Activated CD8-positive, alpha-beta T cell treated with anti-CD3 and anti-CD28 coated beads for 36 hours (primary cell): ENCODE results near the gene IL3RA. TPM values are rescaled to one million over a fixed set of nuclear protein-coding genes. Genes with fewer than 3 reads are reported as not detected.
A peak's percentile ranks its signal among the peaks of the same experiment; 100 is the strongest.
"Not testable (repeated sequence)": the region's sequence is repeated elsewhere in the genome, so short reads cannot be mapped to it uniquely, and the experiment has no call there.

Experiments
- ATAC-seq: fragments of 200-7000 bp; cut with Tn5 transposase; one replicate; pipeline ENCODE4 v1.10.0; 2021; ENCODE audit warnings: mild to moderate bottlenecking, moderate library complexity
- CTCF ChIA-PET: fragments of 350-600 bp; sonication (Branson Sonifier 250); formaldehyde crosslinking; loops from one replicate; lab custom pipeline; 2021; ENCODE audit warnings: antibody characterized with exemption; lab: Charles Lee
- POLR2A ChIA-PET: fragments of 350-600 bp; sonication (Branson Sonifier 250); formaldehyde crosslinking; loops from one replicate; lab custom pipeline; 2021; ENCODE audit warnings: antibody characterized with exemption; lab: Charles Lee
- DNase-seq: peaks from one replicate; pipeline ENCODE4 v3.0.0-alpha.2; 2020
- H3K27ac Mint-ChIP-seq: one replicate; pipeline ENCODE4 v1.8.0; 2021; ENCODE audit warnings: mild to moderate bottlenecking, mixed read lengths
- H3K27me3 Mint-ChIP-seq: one replicate; pipeline ENCODE4 v1.8.0; 2021; ENCODE audit warnings: mixed read lengths
- H3K36me3 Mint-ChIP-seq: one replicate; pipeline ENCODE4 v1.8.0; 2021; ENCODE audit warnings: low read depth, mixed read lengths
- H3K4me1 Mint-ChIP-seq: one replicate; pipeline ENCODE4 v1.8.0; 2021; ENCODE audit warnings: low read depth, mixed read lengths
- H3K4me3 Mint-ChIP-seq: one replicate; pipeline ENCODE4 v1.8.0; 2021; ENCODE audit warnings: mild to moderate bottlenecking, moderate library complexity, mixed read lengths
- H3K9me3 Mint-ChIP-seq: one replicate; pipeline ENCODE4 v1.8.0; 2021; ENCODE audit warnings: mixed read lengths
- intact Hi-C: fragments of 100-400 bp; cut with micrococcal nuclease; formaldehyde crosslinking; loops from one replicate; pipeline ENCODE4 v1.10.0; 2022
- total RNA-seq, 2 experiments: library from RNA; stranded (reverse); gene quantifications; one replicate each; pipeline ENCODE4 v1.2.3, GENCODE V29; 2021
- TF ChIP-seq, protein P1 (sequence below): fragments of 200-600 bp; IDR thresholded peaks from one replicate; pipeline ENCODE4 v1.8.0; 2022; ENCODE audit warnings: antibody characterized with exemption, mild to moderate bottlenecking

IL3RA gene
- total RNA-seq, 2 experiments from 2014 or later: not detected

DNA sequence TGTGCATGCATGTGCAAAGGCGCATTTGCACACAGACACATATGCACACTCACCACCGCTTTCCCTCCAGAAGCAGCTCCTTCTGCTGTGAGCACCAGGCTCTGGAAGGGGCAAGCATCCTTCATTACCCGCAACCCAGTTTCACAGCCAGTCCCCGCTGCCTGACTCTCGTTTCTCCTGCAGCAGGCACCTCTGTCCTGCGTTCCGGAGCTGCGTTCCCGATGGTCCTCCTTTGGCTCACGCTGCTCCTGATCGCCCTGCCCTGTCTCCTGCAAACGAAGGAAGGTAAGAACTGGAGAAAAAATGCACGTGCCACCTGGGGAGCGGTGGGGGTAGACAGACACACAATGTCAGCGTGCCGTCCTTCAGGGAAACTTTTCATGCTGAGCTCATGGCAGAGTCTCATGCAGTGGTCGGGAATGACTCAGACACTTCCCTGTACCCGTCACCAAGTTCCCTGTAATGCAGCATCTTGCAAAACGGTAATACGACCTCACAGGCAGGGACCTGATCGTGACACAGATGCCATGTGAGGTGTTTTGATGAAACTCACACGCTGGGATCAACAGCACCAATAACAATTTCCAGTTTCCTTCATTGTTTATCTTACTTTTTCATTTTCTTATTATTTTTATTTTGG, 5.1 kb downstream of the IL3RA start:
- Mint-ChIP-seq H3K36me3 (no peaks in the 10 kb centered on the region), H3K27ac (no peak overlapping the region), H3K4me1 (peaks cover 8% of the 10 kb centered on the region), H3K27me3 (peaks cover 8% of the 10 kb centered on the region), H3K4me3 (no peak overlapping the region), H3K9me3 (no peaks in the 10 kb centered on the region)
- no peak for DNase-seq
- CTCF ChIA-PET: no interaction called here
- TF ChIP-seq, protein P1, sequence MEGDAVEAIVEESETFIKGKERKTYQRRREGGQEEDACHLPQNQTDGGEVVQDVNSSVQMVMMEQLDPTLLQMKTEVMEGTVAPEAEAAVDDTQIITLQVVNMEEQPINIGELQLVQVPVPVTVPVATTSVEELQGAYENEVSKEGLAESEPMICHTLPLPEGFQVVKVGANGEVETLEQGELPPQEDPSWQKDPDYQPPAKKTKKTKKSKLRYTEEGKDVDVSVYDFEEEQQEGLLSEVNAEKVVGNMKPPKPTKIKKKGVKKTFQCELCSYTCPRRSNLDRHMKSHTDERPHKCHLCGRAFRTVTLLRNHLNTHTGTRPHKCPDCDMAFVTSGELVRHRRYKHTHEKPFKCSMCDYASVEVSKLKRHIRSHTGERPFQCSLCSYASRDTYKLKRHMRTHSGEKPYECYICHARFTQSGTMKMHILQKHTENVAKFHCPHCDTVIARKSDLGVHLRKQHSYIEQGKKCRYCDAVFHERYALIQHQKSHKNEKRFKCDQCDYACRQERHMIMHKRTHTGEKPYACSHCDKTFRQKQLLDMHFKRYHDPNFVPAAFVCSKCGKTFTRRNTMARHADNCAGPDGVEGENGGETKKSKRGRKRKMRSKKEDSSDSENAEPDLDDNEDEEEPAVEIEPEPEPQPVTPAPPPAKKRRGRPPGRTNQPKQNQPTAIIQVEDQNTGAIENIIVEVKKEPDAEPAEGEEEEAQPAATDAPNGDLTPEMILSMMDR: no peak
- no peak for ATAC-seq
- intact Hi-C loops: no loop called here
- POLR2A ChIA-PET: no interaction called here

DNA sequence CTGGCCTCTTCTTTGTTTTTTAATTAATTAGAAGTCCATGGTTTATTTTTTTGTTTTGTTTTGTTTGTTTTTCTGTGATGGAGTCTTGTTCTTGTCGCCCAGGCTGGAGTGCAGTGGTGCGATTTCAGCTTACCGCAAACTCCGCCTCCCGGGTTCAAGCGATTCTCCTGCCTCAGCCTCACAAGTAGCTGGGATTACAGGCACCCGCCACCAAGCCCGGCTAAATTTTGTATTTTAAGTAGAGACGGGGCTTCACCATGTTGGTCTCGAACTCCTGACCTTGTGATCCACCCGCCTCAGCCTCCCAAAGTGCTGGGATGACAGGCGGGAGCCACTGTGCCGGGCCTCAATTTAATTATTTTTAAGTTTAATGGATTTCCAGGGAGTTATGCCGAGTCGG, 13.0 kb downstream of the IL3RA start:
- ATAC-seq, H3K27ac Mint-ChIP-seq, DNase-seq, H3K4me3 Mint-ChIP-seq, CTCF ChIA-PET, intact Hi-C loops, H3K27me3 Mint-ChIP-seq, H3K9me3 Mint-ChIP-seq, H3K4me1 Mint-ChIP-seq, H3K36me3 Mint-ChIP-seq, POLR2A ChIA-PET: not testable (repeated sequence)

DNA sequence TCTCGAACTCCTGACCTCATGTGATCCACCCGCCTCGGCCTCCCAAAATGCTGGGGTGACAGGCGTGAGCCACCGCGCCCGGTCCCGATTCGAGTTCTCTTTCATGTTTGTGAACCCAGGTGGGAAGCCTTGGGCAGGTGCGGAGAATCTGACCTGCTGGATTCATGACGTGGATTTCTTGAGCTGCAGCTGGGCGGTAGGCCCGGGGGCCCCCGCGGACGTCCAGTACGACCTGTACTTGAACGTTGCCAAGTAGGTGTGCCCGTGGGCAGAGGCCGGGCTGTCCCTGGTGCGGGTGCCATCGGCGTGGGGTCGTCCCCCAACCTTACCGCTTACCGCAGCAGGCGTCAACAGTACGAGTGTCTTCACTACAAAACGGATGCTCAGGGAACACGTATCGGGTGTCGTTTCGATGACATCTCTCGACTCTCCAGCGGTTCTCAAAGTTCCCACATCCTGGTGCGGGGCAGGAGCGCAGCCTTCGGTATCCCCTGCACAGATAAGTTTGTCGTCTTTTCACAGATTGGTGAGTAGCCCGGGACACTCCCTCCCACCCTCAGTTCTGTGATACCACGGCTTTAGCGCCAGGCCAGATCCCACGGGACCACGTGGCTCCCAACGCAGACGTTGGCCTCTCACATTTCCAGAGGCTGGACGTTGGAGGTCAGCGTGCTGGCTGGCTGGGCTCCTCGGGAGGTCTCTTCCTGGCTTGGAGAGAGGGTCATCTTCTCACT, 15.6 kb downstream of the IL3RA start:
- Mint-ChIP-seq H3K36me3 (no peaks in the 10 kb centered on the region), H3K27ac (no peak overlapping the region)
- DNase-seq: no peak

GRCh38 chrX:1354036-1355019, 17.7 kb downstream of the IL3RA start:
- DNase-seq: no peak
- no peak for ATAC-seq
- intact Hi-C loops: no loop called here
- TF ChIP-seq, protein P1: no peak
- ChIA-PET CTCF (no interaction called here), POLR2A (no interaction called here)
- Mint-ChIP-seq H3K36me3 (peaks cover 10% of the 10 kb centered on the region), H3K9me3 (no peaks in the 10 kb centered on the region), H3K4me1 (peaks cover 9% of the 10 kb centered on the region), H3K27ac (peak overlapping the region; percentile 36), H3K27me3 (no peaks in the 10 kb centered on the region), H3K4me3 (no peak overlapping the region)

More for the DNA sequence above, 15.6 kb downstream of the IL3RA start:
- no peak for ATAC-seq
- TF ChIP-seq, protein P1: no peak
- intact Hi-C loops: no loop called here
- H3K4me1 Mint-ChIP-seq: peaks cover 9% of the 10 kb centered on the region
- no peak overlapping the region for H3K4me3 Mint-ChIP-seq
- no peaks in the 10 kb centered on the region for H3K9me3 Mint-ChIP-seq
- ChIA-PET CTCF (no interaction called here), POLR2A (no interaction called here)
- no peaks in the 10 kb centered on the region for H3K27me3 Mint-ChIP-seq
